HG03139 (cell line): Measurements from ENCODE around the gene ELMO3.

Experiments
- ATAC-seq: cut with Tn5 transposase; IDR thresholded peaks from one replicate; pipeline ENCODE4 v1.9.1; 2021; ENCODE audit not compliant: unreplicated experiment

Gene ELMO3

DNA sequence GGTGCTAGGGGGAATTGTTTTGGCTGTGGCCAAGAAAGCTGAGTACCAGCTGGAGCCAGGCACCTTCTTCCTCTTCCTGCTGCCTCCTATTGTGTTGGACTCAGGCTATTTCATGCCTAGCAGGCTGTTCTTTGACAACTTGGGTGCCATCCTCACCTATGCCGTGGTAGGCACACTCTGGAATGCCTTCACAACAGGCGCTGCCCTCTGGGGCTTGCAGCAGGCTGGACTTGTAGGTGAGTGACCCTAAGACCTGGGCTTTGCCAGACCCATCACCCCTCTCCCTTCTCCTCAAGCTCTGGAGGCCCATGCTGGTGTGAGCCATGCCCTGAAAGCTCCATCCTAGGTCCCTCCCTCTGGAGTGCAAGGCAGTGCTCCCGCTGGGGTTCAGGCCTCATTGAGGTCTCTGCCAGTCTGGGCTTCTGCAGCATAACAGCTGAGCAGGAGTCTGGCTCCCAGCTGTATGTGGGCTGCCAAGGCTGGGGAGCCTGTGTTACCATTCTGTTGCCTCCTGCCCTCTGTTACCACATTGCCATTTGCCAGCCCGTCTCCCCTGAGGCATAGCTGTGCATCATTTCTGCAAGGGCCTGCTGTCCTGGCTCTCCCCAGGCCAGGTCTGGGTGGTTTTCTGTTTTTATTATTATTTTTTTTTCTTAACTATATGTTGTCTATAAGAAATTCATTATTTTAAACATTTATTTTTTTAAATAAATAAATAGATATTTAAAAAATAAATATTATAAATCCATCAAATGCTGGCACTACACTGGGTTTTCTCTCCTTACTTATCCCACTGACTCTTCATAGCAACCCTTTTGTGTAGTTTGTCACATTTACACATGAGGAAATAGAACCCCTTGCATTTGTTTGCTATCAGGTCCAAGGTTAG is 53.9 kb downstream of the ELMO3 start:
- no peak for ATAC-seq
